ENCODE measurements around the gene PELI1. TPM values are rescaled to one million over a fixed set of nuclear protein-coding genes. Genes with fewer than 3 reads are reported as not detected.
A peak's percentile ranks its signal among the peaks of the same experiment; 100 is the strongest.

Gene PELI1
- total RNA-seq, 1 experiment from 2014 or later: 3.6 TPM

GRCh38 chr2:64157792-64158191, 13.6 kb upstream of the PELI1 start:
- no peak for DNase-seq (ENCODE audit: low spot score)

GRCh38 chr2:64153811-64154210, 9.6 kb upstream of the PELI1 start:
- no peak for DNase-seq (ENCODE audit: low spot score)

GRCh38 chr2:64151476-64151875, 7.3 kb upstream of the PELI1 start:
- no peak for DNase-seq (ENCODE audit: low spot score)

GRCh38 chr2:64145714-64146113, 1.5 kb upstream of the PELI1 start:
- DNase-seq (ENCODE audit: low spot score): no peak

GRCh38 chr2:64145119-64145518, 899 bp upstream of the PELI1 start:
- no peak for DNase-seq (ENCODE audit: low spot score)

- peak; percentile 16 for DNase-seq (ENCODE audit: low spot score)
Measured at GRCh38 chr2:64143169-64144056, 807 bp downstream of the PELI1 start.

GRCh38 chr2:64142741-64143168, 1.5 kb downstream of the PELI1 start:
- DNase-seq (ENCODE audit: low spot score): no peak

GRCh38 chr2:64141674-64142405, 2.4 kb downstream of the PELI1 start:
- DNase-seq (ENCODE audit: low spot score): no peak

- no peak for DNase-seq (ENCODE audit: low spot score)
Measured at GRCh38 chr2:64140665-64141200, 3.5 kb downstream of the PELI1 start.

GRCh38 chr2:64139956-64140355, 4.3 kb downstream of the PELI1 start:
- no peak for DNase-seq (ENCODE audit: low spot score)

- DNase-seq (ENCODE audit: low spot score): no peak
Measured at GRCh38 chr2:64137996-64138395, 6.2 kb downstream of the PELI1 start.

GRCh38 chr2:64137567-64137966, 6.7 kb downstream of the PELI1 start:
- peak; percentile 14 for DNase-seq (ENCODE audit: low spot score)

GRCh38 chr2:64135421-64135820, 8.8 kb downstream of the PELI1 start:
- no peak for DNase-seq (ENCODE audit: low spot score)

GRCh38 chr2:64134813-64135212, 9.4 kb downstream of the PELI1 start:
- no peak for DNase-seq (ENCODE audit: low spot score)

GRCh38 chr2:64133828-64134227, 10.4 kb downstream of the PELI1 start:
- peak; percentile 6 for DNase-seq (ENCODE audit: low spot score)

GRCh38 chr2:64133354-64133753, 10.9 kb downstream of the PELI1 start:
- no peak for DNase-seq (ENCODE audit: low spot score)

GRCh38 chr2:64130333-64130732, 13.9 kb downstream of the PELI1 start:
- DNase-seq (ENCODE audit: low spot score): no peak

- DNase-seq (ENCODE audit: low spot score): no peak
Measured at GRCh38 chr2:64128943-64129391, 15.3 kb downstream of the PELI1 start.

- no peak for DNase-seq (ENCODE audit: low spot score)
Measured at GRCh38 chr2:64128406-64128805, 15.8 kb downstream of the PELI1 start.

GRCh38 chr2:64127119-64127518, 17.1 kb downstream of the PELI1 start:
- DNase-seq (ENCODE audit: low spot score): no peak

- DNase-seq (ENCODE audit: low spot score): no peak
Measured at GRCh38 chr2:64126601-64127000, 17.6 kb downstream of the PELI1 start.

GRCh38 chr2:64124571-64124970, 19.6 kb downstream of the PELI1 start:
- no peak for DNase-seq (ENCODE audit: low spot score)

- DNase-seq (ENCODE audit: low spot score): no peak
Measured at GRCh38 chr2:64124168-64124567, 20.1 kb downstream of the PELI1 start.

Measured in A172 (cell line).